ENCODE results near the gene KAT7.

The KAT7 gene

DNA sequence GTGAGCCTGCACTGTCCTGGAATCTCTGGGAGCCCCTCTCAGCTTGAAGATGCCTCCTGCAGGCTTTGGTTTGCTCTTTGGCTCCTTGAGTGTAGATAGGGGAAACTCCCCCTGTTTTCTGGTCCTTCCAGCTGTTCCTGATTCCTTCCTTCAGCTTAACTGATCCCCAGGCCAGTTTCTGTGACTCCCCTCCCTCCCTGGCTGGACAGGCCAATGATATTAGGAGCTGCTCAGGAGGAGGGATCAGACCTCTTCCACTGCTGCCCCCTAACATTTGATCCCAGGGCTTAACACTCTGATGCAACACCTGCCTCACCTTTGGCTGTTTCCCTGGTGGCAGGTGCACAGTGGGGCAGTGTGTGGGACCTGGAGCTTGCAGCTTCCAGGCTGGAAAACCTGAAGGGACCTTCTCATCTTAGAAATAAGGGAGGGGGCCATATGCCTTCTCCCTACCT, 59.6 kb downstream of the KAT7 start, which contains the start of gene TAC4:
Gene TAC4, minus strand, starts transcription at position 51 of the 455 bp plus-strand sequence. CDS start 52 bp downstream, outside the sequence.
- Histone ChIP-seq H3K4me3 (ENCODE audit: low read depth, low read length) (no peak within 1 kb of the TSS), H3K79me2 (no peaks in the 10 kb centered on the region), H2AFZ (no peak within 1 kb of the TSS), H3K4me2 (ENCODE audit: low read length) (no peak within 1 kb of the TSS), H3K36me3 (ENCODE audit: control insufficient read depth, insufficient read depth, low read length) (no peaks in the 10 kb centered on the region), H3K4me1 (peaks cover 4% of the 10 kb centered on the region), H3K27me3 (ENCODE audit: control insufficient read depth, insufficient read depth, low read length) (no peaks in the 10 kb centered on the region), H3K27ac (no peak within 1 kb of the TSS), H3K9ac (no peak within 1 kb of the TSS), H3K9me3 (ENCODE audit: control insufficient read depth, low read length) (no peaks in the 10 kb centered on the region)
- TF ChIP-seq, protein P1, sequence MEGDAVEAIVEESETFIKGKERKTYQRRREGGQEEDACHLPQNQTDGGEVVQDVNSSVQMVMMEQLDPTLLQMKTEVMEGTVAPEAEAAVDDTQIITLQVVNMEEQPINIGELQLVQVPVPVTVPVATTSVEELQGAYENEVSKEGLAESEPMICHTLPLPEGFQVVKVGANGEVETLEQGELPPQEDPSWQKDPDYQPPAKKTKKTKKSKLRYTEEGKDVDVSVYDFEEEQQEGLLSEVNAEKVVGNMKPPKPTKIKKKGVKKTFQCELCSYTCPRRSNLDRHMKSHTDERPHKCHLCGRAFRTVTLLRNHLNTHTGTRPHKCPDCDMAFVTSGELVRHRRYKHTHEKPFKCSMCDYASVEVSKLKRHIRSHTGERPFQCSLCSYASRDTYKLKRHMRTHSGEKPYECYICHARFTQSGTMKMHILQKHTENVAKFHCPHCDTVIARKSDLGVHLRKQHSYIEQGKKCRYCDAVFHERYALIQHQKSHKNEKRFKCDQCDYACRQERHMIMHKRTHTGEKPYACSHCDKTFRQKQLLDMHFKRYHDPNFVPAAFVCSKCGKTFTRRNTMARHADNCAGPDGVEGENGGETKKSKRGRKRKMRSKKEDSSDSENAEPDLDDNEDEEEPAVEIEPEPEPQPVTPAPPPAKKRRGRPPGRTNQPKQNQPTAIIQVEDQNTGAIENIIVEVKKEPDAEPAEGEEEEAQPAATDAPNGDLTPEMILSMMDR (IDR thresholded peaks at IDR 0.05) = no peak

DNA sequence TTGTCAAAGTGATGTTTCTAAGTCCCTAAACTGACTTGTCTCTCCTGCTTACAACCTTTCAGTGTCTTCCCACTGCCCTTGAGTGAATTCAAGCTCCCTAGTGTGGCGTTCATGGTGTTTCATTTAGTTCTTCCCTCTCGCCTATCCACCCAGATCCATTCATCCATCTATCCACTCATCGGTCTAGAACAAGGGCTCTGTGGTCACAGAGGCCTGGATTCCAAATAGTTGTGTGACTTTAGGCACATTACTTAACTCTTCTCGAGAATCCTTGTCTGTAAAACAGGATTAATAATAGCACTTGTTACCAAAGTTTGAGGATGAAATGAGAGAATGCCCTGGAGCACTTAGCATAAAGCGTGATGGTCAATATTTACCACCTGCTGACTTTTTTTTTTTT, 60.3 kb downstream of the KAT7 start:
- Histone ChIP-seq H3K27ac (no peak overlapping the region), H3K9me3 (ENCODE audit: control insufficient read depth, low read length) (no peaks in the 10 kb centered on the region), H2AFZ (no peak overlapping the region), H3K9ac (no peak overlapping the region), H3K36me3 (ENCODE audit: control insufficient read depth, insufficient read depth, low read length) (no peaks in the 10 kb centered on the region), H3K4me3 (ENCODE audit: low read depth, low read length) (no peak overlapping the region), H3K4me2 (ENCODE audit: low read length) (no peak overlapping the region), H3K4me1 (peaks cover 4% of the 10 kb centered on the region), H3K27me3 (ENCODE audit: control insufficient read depth, insufficient read depth, low read length) (no peaks in the 10 kb centered on the region), H3K79me2 (no peaks in the 10 kb centered on the region)
- TF ChIP-seq, protein P1 (IDR thresholded peaks at IDR 0.05) = no peak

DNA sequence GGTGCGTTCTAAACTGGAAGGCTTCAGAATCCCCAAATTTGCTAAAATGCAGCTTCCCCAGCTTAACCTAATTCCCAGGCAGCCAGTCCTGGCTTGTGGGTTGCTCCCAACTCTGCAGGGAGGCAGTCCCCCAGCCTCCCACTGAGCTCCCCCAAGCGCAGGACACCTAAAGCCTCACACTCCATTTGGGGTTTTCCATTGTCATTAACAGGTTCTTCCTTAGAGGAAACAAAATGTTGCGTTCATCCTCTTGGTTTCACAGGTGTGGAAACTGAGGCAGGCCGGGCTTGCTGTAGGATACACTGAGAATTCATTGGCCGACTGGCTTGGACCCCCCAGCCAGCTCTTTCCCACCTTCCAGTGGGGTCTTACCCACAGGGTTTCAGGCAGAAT, 61.7 kb downstream of the KAT7 start:
- no peak overlapping the region for H3K4me3 ChIP-seq (ENCODE audit: low read depth, low read length)
- H3K27ac ChIP-seq = no peak overlapping the region

DNA sequence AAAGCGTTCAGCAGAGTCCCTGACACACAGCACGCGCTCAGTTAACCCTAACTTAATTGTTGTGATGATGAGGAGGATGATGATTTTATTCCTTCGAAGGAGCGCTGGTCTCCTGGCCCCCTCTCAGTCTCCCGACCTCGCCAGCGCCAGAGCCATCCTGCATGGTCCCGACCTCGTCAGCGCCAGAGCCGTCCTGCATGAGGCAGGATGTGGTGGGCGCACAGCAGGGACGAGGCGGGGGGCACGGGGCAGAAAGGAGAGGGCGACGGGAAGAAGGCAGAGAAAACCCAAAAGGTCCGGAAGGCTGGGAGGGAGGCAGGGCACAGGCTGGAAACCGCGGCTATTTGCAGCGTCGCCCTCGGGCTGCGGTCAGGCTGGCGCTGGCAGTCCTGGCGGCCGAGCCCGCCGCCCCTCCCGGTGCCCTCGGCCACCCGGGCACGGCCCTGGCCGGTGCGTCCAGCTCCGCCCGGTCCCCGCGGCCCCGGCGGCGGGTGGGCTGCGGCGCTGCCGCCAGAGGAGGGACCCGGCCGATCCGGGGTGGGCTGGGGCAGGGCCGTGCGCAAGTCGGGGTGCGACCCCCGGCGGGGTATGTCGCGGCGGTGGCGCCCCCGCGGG, 62.4 kb downstream of the KAT7 start:
- peak overlapping the region; percentile 43 for H3K4me3 ChIP-seq (ENCODE audit: low read depth, low read length)
- peaks cover 4% of the 10 kb centered on the region for H3K4me1 ChIP-seq
- no peak overlapping the region for H3K27ac ChIP-seq
- H3K9ac ChIP-seq = no peak overlapping the region
- no peaks in the 10 kb centered on the region for H3K27me3 ChIP-seq (ENCODE audit: control insufficient read depth, insufficient read depth, low read length)
- peak overlapping the region; percentile 36 for H2AFZ ChIP-seq
- H3K4me2 ChIP-seq (ENCODE audit: low read length) = peak overlapping the region; percentile 78
- no peaks in the 10 kb centered on the region for H3K9me3 ChIP-seq (ENCODE audit: control insufficient read depth, low read length)
- no peaks in the 10 kb centered on the region for H3K79me2 ChIP-seq
- TF ChIP-seq, protein P1 (IDR thresholded peaks at IDR 0.05) = no peak
- H3K36me3 ChIP-seq (ENCODE audit: control insufficient read depth, insufficient read depth, low read length) = no peaks in the 10 kb centered on the region

More for the DNA sequence above, 61.7 kb downstream of the KAT7 start:
- H3K4me1 ChIP-seq = peaks cover 4% of the 10 kb centered on the region
- no peak overlapping the region for H3K4me2 ChIP-seq (ENCODE audit: low read length)
- H3K79me2 ChIP-seq = no peaks in the 10 kb centered on the region
- H3K36me3 ChIP-seq (ENCODE audit: control insufficient read depth, insufficient read depth, low read length) = no peaks in the 10 kb centered on the region
- H2AFZ ChIP-seq = no peak overlapping the region
- H3K9ac ChIP-seq = no peak overlapping the region
- no peaks in the 10 kb centered on the region for H3K27me3 ChIP-seq (ENCODE audit: control insufficient read depth, insufficient read depth, low read length)
- H3K9me3 ChIP-seq (ENCODE audit: control insufficient read depth, low read length) = no peaks in the 10 kb centered on the region
- TF ChIP-seq, protein P1 (IDR thresholded peaks at IDR 0.05) = no peak
